Measurements from ENCODE around the gene CRYGN.

The CRYGN gene

GRCh38 chr7:151455690-151456089 is 15.7 kb upstream of the CRYGN start:
- TF ChIP-seq CSRNP3 (CRISPR knock-in tag; IDR thresholded peaks at IDR 0.05) = no peak
- no peak for TF ChIP-seq TCF4 (CRISPR knock-in tag; IDR thresholded peaks at IDR 0.05; ENCODE audit: borderline replicate concordance)
- no peak for TF ChIP-seq ISL1 (CRISPR knock-in tag; IDR thresholded peaks at IDR 0.05)
- no peak for TF ChIP-seq ARNTL (CRISPR knock-in tag; IDR thresholded peaks at IDR 0.05; ENCODE audit: borderline replicate concordance, low read depth)
- no peak for TF ChIP-seq CREB5 (CRISPR knock-in tag; IDR thresholded peaks at IDR 0.05; ENCODE audit: low read depth)
- no peak for TF ChIP-seq SNAI2 (CRISPR knock-in tag; IDR thresholded peaks at IDR 0.05)
- TF ChIP-seq, protein P1, sequence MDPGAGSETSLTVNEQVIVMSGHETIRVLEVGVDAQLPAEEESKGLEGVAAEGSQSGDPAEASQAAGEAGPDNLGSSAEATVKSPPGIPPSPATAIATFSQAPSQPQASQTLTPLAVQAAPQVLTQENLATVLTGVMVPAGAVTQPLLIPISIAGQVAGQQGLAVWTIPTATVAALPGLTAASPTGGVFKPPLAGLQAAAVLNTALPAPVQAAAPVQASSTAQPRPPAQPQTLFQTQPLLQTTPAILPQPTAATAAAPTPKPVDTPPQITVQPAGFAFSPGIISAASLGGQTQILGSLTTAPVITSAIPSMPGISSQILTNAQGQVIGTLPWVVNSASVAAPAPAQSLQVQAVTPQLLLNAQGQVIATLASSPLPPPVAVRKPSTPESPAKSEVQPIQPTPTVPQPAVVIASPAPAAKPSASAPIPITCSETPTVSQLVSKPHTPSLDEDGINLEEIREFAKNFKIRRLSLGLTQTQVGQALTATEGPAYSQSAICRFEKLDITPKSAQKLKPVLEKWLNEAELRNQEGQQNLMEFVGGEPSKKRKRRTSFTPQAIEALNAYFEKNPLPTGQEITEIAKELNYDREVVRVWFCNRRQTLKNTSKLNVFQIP (CRISPR knock-in tag; IDR thresholded peaks at IDR 0.05; ENCODE audit: borderline replicate concordance, low read depth) = no peak
- TF ChIP-seq ZFP30 (CRISPR knock-in tag; IDR thresholded peaks at IDR 0.05) = no peak
- TF ChIP-seq ZC3H10 (CRISPR knock-in tag; IDR thresholded peaks at IDR 0.05) = no peak
- TF ChIP-seq ZNF565 (CRISPR knock-in tag; conservative IDR thresholded peaks at IDR 0.05; ENCODE audit: low read depth) = no peak
- TF ChIP-seq ZNF70 (CRISPR knock-in tag; IDR thresholded peaks at IDR 0.05) = no peak
- TF ChIP-seq ZNF8 (CRISPR knock-in tag; IDR thresholded peaks at IDR 0.05) = no peak
- no peak for ATAC-seq

- TF ChIP-seq PPARA (CRISPR knock-in tag; IDR thresholded peaks at IDR 0.05; ENCODE audit: borderline replicate concordance) (no peak), OSR1 (CRISPR knock-in tag; IDR thresholded peaks at IDR 0.05) (no peak), ZNF70 (CRISPR knock-in tag; IDR thresholded peaks at IDR 0.05) (no peak)
- no peak for ATAC-seq
Observed at GRCh38 chr7:151454932-151455530, 15.1 kb upstream of the CRYGN start.

DNA sequence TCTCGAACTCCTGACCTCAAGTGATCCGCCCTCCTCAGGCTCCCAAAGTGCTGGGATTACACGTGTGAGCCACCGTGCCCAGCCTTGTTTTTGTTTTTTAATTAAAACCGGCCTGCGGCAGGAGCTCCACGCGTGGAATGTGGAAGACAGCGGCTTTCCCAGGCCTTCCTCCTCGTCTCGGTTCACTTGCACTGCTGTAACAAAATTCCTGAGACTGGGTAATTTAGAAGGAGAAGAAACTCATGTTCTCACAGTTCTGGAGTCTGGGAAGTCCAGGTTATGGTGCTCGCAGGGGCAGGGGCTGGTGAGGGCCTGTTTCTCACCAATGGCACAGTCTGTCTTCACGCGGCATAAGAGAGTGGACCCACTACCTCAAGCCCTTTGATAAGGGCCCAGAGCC is 14.4 kb upstream of the CRYGN start:
- TF ChIP-seq RARB (CRISPR knock-in tag; IDR thresholded peaks at IDR 0.05) (no peak), CREB5 (CRISPR knock-in tag; IDR thresholded peaks at IDR 0.05; ENCODE audit: low read depth) (no peak), PATZ1 (CRISPR knock-in tag; IDR thresholded peaks at IDR 0.05; ENCODE audit: borderline replicate concordance) (no peak), ESRRG (CRISPR knock-in tag; IDR thresholded peaks at IDR 0.05) (no peak), TOX (CRISPR knock-in tag; IDR thresholded peaks at IDR 0.05; ENCODE audit: borderline replicate concordance) (no peak), ISL1 (CRISPR knock-in tag; IDR thresholded peaks at IDR 0.05) (no peak), ZNF70 (CRISPR knock-in tag; IDR thresholded peaks at IDR 0.05) (no peak), PPARA (CRISPR knock-in tag; IDR thresholded peaks at IDR 0.05; ENCODE audit: borderline replicate concordance) (no peak), TSHZ2 (CRISPR knock-in tag; IDR thresholded peaks at IDR 0.05) (no peak), CSRNP3 (CRISPR knock-in tag; IDR thresholded peaks at IDR 0.05) (no peak), ZFP30 (CRISPR knock-in tag; IDR thresholded peaks at IDR 0.05) (no peak), CSDC2 (CRISPR knock-in tag; IDR thresholded peaks at IDR 0.05) (no peak), TCF4 (CRISPR knock-in tag; IDR thresholded peaks at IDR 0.05; ENCODE audit: borderline replicate concordance) (no peak)
- TF ChIP-seq, protein P1 (CRISPR knock-in tag; IDR thresholded peaks at IDR 0.05; ENCODE audit: borderline replicate concordance, low read depth) = no peak
- ATAC-seq = no peak

All from SK-N-SH treated with all-trans-retinoic acid at 6 μM for 48 hours (cell line).